SK-N-SH treated with all-trans-retinoic acid at 6 μM for 48 hours (cell line): ENCODE data around the gene MYCBPAP.

Experiments used
- ARNTL ChIP-seq: fragments of 450-650 bp; formaldehyde crosslinking; IDR thresholded peaks from 2 replicates; pipeline ENCODE4 v1.5.0; 2020; ENCODE audit warnings: low read depth, mild to moderate bottlenecking, moderate library complexity, borderline replicate concordance
- GLIS3 ChIP-seq: fragments of 250-450 bp; sonication (Bioruptor Pico); IDR thresholded peaks from 2 replicates; pipeline ENCODE4 v1.5.0; 2020; ENCODE audit warnings: mild to moderate bottlenecking, moderate library complexity
- PPARA ChIP-seq: fragments of 250-450 bp; sonication (Bioruptor Pico); IDR thresholded peaks from 2 replicates; pipeline ENCODE4 v1.5.0; 2020; ENCODE audit warnings: mild to moderate bottlenecking, borderline replicate concordance
- TCF4 ChIP-seq: fragments of 250-450 bp; sonication (Bioruptor Pico); IDR thresholded peaks from 2 replicates; pipeline ENCODE4 v1.8.0; 2021; ENCODE audit warnings: mild to moderate bottlenecking, moderate library complexity, borderline replicate concordance
- ZFP3 ChIP-seq: fragments of 250-450 bp; sonication (Bioruptor Pico); IDR thresholded peaks from 2 replicates; pipeline ENCODE4 v1.5.0; 2020; ENCODE audit warnings: mild to moderate bottlenecking, moderate library complexity
- ZFP30 ChIP-seq: fragments of 450-650 bp; formaldehyde crosslinking; IDR thresholded peaks from 2 replicates; pipeline ENCODE4 v1.5.0; 2022; ENCODE audit warnings: mild to moderate bottlenecking, moderate library complexity
- TF ChIP-seq, protein P1 (sequence below): fragments of 250-450 bp; sonication (Bioruptor Pico); IDR thresholded peaks from 2 replicates; pipeline ENCODE4 v1.8.0; 2020; ENCODE audit warnings: mild to moderate bottlenecking, moderate library complexity, borderline replicate concordance
- TF ChIP-seq, protein P2 (sequence below): fragments of 250-450 bp; sonication (Bioruptor Pico); IDR thresholded peaks from 2 replicates; pipeline ENCODE4 v1.5.1; 2020; ENCODE audit warnings: low read depth, mild to moderate bottlenecking, moderate library complexity

DNA sequence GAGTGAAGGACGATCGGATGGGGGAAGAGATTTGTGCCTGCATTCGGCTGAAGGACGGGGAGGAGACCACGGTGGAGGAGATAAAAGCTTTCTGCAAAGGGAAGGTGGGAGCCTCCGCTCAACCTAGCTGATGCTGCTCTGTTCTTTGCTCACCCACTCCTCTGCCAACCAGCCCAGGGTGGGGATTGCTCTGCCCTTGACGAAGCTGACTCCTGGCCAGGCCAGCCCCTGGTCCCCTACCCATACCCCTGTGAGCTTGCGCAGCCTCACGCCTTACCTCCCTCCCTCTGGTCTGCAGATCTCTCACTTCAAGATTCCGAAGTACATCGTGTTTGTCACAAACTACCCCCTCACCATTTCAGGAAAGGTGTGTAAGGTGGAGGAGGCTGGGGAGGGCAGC, 34.3 kb upstream of the MYCBPAP start:
- TF ChIP-seq PPARA (CRISPR knock-in tag) (no peak), GLIS3 (CRISPR knock-in tag) (no peak), ARNTL (no peak), ZFP30 (CRISPR knock-in tag) (no peak), ZFP3 (CRISPR knock-in tag) (no peak), TCF4 (CRISPR knock-in tag) (no peak)
- TF ChIP-seq, protein P1, sequence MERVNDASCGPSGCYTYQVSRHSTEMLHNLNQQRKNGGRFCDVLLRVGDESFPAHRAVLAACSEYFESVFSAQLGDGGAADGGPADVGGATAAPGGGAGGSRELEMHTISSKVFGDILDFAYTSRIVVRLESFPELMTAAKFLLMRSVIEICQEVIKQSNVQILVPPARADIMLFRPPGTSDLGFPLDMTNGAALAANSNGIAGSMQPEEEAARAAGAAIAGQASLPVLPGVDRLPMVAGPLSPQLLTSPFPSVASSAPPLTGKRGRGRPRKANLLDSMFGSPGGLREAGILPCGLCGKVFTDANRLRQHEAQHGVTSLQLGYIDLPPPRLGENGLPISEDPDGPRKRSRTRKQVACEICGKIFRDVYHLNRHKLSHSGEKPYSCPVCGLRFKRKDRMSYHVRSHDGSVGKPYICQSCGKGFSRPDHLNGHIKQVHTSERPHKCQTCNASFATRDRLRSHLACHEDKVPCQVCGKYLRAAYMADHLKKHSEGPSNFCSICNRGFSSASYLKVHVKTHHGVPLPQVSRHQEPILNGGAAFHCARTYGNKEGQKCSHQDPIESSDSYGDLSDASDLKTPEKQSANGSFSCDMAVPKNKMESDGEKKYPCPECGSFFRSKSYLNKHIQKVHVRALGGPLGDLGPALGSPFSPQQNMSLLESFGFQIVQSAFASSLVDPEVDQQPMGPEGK (CRISPR knock-in tag), result no peak
- TF ChIP-seq, protein P2, sequence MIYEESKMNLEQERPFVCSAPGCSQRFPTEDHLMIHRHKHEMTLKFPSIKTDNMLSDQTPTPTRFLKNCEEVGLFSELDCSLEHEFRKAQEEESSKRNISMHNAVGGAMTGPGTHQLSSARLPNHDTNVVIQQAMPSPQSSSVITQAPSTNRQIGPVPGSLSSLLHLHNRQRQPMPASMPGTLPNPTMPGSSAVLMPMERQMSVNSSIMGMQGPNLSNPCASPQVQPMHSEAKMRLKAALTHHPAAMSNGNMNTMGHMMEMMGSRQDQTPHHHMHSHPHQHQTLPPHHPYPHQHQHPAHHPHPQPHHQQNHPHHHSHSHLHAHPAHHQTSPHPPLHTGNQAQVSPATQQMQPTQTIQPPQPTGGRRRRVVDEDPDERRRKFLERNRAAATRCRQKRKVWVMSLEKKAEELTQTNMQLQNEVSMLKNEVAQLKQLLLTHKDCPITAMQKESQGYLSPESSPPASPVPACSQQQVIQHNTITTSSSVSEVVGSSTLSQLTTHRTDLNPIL (CRISPR knock-in tag), result no peak
